B cell (primary cell): Measurements from ENCODE around the gene NTM. TPM values are rescaled to one million over a fixed set of nuclear protein-coding genes. Genes with fewer than 3 reads are reported as not detected.

Source experiments
- ATAC-seq: fragments of 200-7000 bp; cut with Tn5 transposase; one replicate; pipeline ENCODE4 v1.10.0; 2021; ENCODE audit warnings: low read depth, mild to moderate bottlenecking, moderate number of reproducible peaks, moderate library complexity
- CTCF ChIA-PET: fragments of 350-600 bp; sonication (Branson Sonifier 250); formaldehyde crosslinking; loops from one replicate; lab custom pipeline; 2021; ENCODE audit warnings: antibody characterized with exemption, inconsistent platforms; lab: Charles Lee
- POLR2A ChIA-PET: fragments of 350-600 bp; sonication (Branson Sonifier 250); formaldehyde crosslinking; loops from one replicate; lab custom pipeline; 2021; ENCODE audit warnings: antibody characterized with exemption; lab: Charles Lee
- DNase-seq: peaks from one replicate; pipeline ENCODE4 v3.0.0; 2013
- H2AFZ ChIP-seq: 2 replicates; pipeline ENCODE4 v1.6.1; 2012; ENCODE audit warnings: mild to moderate bottlenecking, low read depth, low read length; ENCODE audit not compliant: insufficient read depth, poor library complexity, severe bottlenecking
- H3K27ac ChIP-seq, 2 donors: 1 replicate in 1 of 2; 2 replicates in 1 of 2; pipeline ENCODE4 v1.5.1; 2012 to 2013; ENCODE audit warnings: low read length in 2 of 2, mild to moderate bottlenecking in 2 of 2, moderate library complexity in 1 of 2
- H3K27me3 ChIP-seq, 4 experiments: fragments of 200-600 bp in 1 of 4; sonication (generic) in 1 of 4; replicated peaks in 1 of 4; 1 replicate in 2 of 4; 2 replicates in 2 of 4; pipeline versions ENCODE4 v1.6.1 to v1.7.0; 2013 to 2016; ENCODE audit warnings: low read length in 3 of 4, mild to moderate bottlenecking in 2 of 4, mixed read lengths in 1 of 4, moderate library complexity in 1 of 4; ENCODE audit not compliant: insufficient read depth in 4 of 4, control insufficient read depth in 3 of 4; ENCODE audit errors: control extremely low read depth in 1 of 4
- H3K36me3 ChIP-seq, 2 experiments: replicated peaks in 1 of 2; 1 replicate in 1 of 2; 2 replicates in 1 of 2; pipeline versions ENCODE4 v1.6.1 to v1.7.1; 2013; ENCODE audit warnings: low read length in 1 of 2; ENCODE audit not compliant: insufficient read depth in 2 of 2, control insufficient read depth in 1 of 2; ENCODE audit errors: control extremely low read depth in 1 of 2, extremely low read depth in 1 of 2
- H3K4me1 ChIP-seq, 2 donors: fragments of 200-600 bp in 1 of 2; sonication (generic) in 1 of 2; 1 replicate in 1 of 2; 2 replicates in 1 of 2; pipeline versions ENCODE4 v1.5.1 to v1.6.1; 2013 to 2017; ENCODE audit warnings: low read length in 2 of 2; ENCODE audit not compliant: control insufficient read depth in 2 of 2, insufficient read depth in 2 of 2
- H3K4me2 ChIP-seq: replicated peaks from 2 replicates; pipeline ENCODE3; 2012; ENCODE audit warnings: mild to moderate bottlenecking, low read depth, low read length; ENCODE audit not compliant: poor library complexity, severe bottlenecking
- H3K4me3 ChIP-seq, 5 experiments: fragments of 200-600 bp in 1 of 5; sonication (generic) in 1 of 5; 1 replicate in 3 of 5; 2 replicates in 2 of 5; pipeline versions ENCODE4 v1.5.1 to v1.7.0; 2011 to 2016; ENCODE audit warnings: low read length in 4 of 5, mild to moderate bottlenecking in 4 of 5, low read depth in 2 of 5, control low read depth in 1 of 5, moderate library complexity in 1 of 5; ENCODE audit not compliant: insufficient read depth in 1 of 5; ENCODE audit errors: control extremely low read depth in 1 of 5, extremely low read depth in 1 of 5
- H3K79me2 ChIP-seq: fragments of 200-600 bp; sonication (generic); one replicate; pipeline ENCODE4 v1.6.0; 2016; ENCODE audit warnings: low read length; ENCODE audit not compliant: control insufficient read depth, insufficient read depth
- H3K9ac ChIP-seq: fragments of 200-600 bp; sonication (generic); 2 replicates; pipeline ENCODE4 v1.6.1; 2017; ENCODE audit warnings: mild to moderate bottlenecking, low read length, moderate library complexity
- H3K9me3 ChIP-seq, 3 donors: one replicate each; pipeline versions ENCODE4 v1.6.1 to v1.7.1; 2013; ENCODE audit warnings: low read length in 2 of 3; ENCODE audit not compliant: control insufficient read depth in 2 of 3, insufficient read depth in 1 of 3; ENCODE audit errors: control extremely low read depth in 1 of 3
- H4K20me1 ChIP-seq: 2 replicates; pipeline ENCODE4 v1.6.0; 2012; ENCODE audit warnings: mild to moderate bottlenecking, low read length; ENCODE audit not compliant: insufficient read depth, control insufficient read depth, poor library complexity, severe bottlenecking
- H3K27ac Mint-ChIP-seq: one replicate; pipeline ENCODE4 v1.8.0; 2021; ENCODE audit warnings: mixed read lengths
- H3K27me3 Mint-ChIP-seq: one replicate; pipeline ENCODE4 v1.8.0; 2021; ENCODE audit warnings: mixed read lengths
- H3K4me1 Mint-ChIP-seq: one replicate; pipeline ENCODE4 v1.8.0; 2021; ENCODE audit warnings: mixed read lengths
- H3K4me3 Mint-ChIP-seq: one replicate; pipeline ENCODE4 v1.8.0; 2021; ENCODE audit warnings: mixed read lengths
- H3K9me3 Mint-ChIP-seq: one replicate; pipeline ENCODE4 v1.8.0; 2022; ENCODE audit warnings: mixed read lengths; ENCODE audit not compliant: insufficient read depth
- EZH2 ChIP-seq: IDR thresholded peaks from 2 replicates; pipeline ENCODE4 v1.6.1; 2012; ENCODE audit warnings: borderline replicate concordance, low read depth, mild to moderate bottlenecking, moderate library complexity, low read length; ENCODE audit not compliant: insufficient read depth, poor library complexity, severe bottlenecking
- WGBS: methylation state at CpG from one replicate; pipeline ENCODE4 v1.1.5; 2013; ENCODE audit warnings: missing lambda C conversion rate; ENCODE audit not compliant: insufficient coverage; 5-methylcytosine and 5-hydroxymethylcytosine counted together
- intact Hi-C: fragments of 100-400 bp; cut with micrococcal nuclease; formaldehyde crosslinking; loops from one replicate; pipeline ENCODE4 v1.10.0; 2022
- polyA plus RNA-seq: library from polyadenylated mRNA; depleted of rRNA; stranded (reverse); fragments of >200 nt; gene quantifications from 2 replicates; pipeline ENCODE4 v1.2.3, GENCODE V29; 2012
- total RNA-seq, 2 donors: library from RNA; stranded (reverse); fragments of 120-200 nt in 1 of 2; gene quantifications; 1 replicate in 1 of 2; 2 replicates in 1 of 2; pipeline versions ENCODE4 v1.2.3 to v1.2.4, GENCODE V29; 2013 to 2022
- TF ChIP-seq, protein P1 (sequence below): fragments of 200-600 bp; IDR thresholded peaks from one replicate; pipeline ENCODE4 v1.8.0; 2022; ENCODE audit warnings: antibody characterized with exemption, mild to moderate bottlenecking

The NTM gene
- total and polyA plus RNA-seq, 2 donors (not counting 1 experiment from before 2014, with no cell fraction given) = not detected

DNA sequence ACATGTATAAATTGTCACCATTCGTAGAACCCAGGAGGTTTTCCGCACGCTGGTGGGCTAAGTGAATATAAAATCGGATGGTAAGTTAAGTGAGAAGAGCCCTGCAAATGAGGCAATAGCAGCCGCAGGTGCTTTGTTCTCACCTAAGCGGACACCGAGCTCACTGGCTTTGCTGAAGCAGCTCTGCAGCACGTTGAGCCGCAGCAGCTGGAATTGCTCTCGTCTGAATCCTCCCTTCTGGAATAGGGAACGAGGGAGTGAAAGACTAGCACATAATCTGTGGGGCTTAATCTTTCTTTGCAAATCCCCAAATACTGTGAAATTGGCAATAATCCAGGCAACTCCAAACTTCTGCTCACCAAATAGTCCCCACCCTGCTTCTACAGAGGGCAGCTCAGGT, 488.1 kb downstream of the NTM start:
- H3K27ac ChIP-seq = no peak overlapping the region
- WGBS = 93% methylated on average over 8 of the region's 11 CpGs
- no peaks in the 10 kb centered on the region for H3K36me3 ChIP-seq
- no peaks in the 10 kb centered on the region for H3K4me1 ChIP-seq
- H3K9ac ChIP-seq = no peak overlapping the region
- TF ChIP-seq EZH2 = no peak
- TF ChIP-seq, protein P1, sequence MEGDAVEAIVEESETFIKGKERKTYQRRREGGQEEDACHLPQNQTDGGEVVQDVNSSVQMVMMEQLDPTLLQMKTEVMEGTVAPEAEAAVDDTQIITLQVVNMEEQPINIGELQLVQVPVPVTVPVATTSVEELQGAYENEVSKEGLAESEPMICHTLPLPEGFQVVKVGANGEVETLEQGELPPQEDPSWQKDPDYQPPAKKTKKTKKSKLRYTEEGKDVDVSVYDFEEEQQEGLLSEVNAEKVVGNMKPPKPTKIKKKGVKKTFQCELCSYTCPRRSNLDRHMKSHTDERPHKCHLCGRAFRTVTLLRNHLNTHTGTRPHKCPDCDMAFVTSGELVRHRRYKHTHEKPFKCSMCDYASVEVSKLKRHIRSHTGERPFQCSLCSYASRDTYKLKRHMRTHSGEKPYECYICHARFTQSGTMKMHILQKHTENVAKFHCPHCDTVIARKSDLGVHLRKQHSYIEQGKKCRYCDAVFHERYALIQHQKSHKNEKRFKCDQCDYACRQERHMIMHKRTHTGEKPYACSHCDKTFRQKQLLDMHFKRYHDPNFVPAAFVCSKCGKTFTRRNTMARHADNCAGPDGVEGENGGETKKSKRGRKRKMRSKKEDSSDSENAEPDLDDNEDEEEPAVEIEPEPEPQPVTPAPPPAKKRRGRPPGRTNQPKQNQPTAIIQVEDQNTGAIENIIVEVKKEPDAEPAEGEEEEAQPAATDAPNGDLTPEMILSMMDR = no peak
- ChIA-PET CTCF (no interaction called here), POLR2A (no interaction called here)
- no peaks in the 10 kb centered on the region for H3K9me3 ChIP-seq
- H3K27me3 Mint-ChIP-seq = no peaks in the 10 kb centered on the region
- no peak for ATAC-seq
- no peak for DNase-seq
- H3K9me3 Mint-ChIP-seq = no peaks in the 10 kb centered on the region
- H2AFZ ChIP-seq = no peak overlapping the region
- no peak overlapping the region for H3K4me2 ChIP-seq
- no peak overlapping the region for H3K27ac Mint-ChIP-seq
- no peaks in the 10 kb centered on the region for H4K20me1 ChIP-seq
- H3K4me1 Mint-ChIP-seq = no peaks in the 10 kb centered on the region
- intact Hi-C loops = no loop called here
- no peak overlapping the region for H3K4me3 Mint-ChIP-seq
- no peaks in the 10 kb centered on the region for H3K27me3 ChIP-seq
- H3K4me3 ChIP-seq = no peak overlapping the region
- H3K79me2 ChIP-seq = no peaks in the 10 kb centered on the region

- H3K4me2 ChIP-seq = no peak overlapping the region
- WGBS = 17% methylated on average over 3 of the region's 8 CpGs
- H3K9me3 ChIP-seq = no peaks in the 10 kb centered on the region
- H3K27me3 Mint-ChIP-seq = no peaks in the 10 kb centered on the region
- no peaks in the 10 kb centered on the region for H3K4me1 Mint-ChIP-seq
- no peak overlapping the region for H3K27ac Mint-ChIP-seq
- no peak for DNase-seq
- H3K9me3 Mint-ChIP-seq = no peaks in the 10 kb centered on the region
- TF ChIP-seq, protein P1 = no peak
- no peak for TF ChIP-seq EZH2
- no peak overlapping the region for H3K9ac ChIP-seq
- no peaks in the 10 kb centered on the region for H3K36me3 ChIP-seq
- intact Hi-C loops = no loop called here
- H3K79me2 ChIP-seq = no peaks in the 10 kb centered on the region
- no peak overlapping the region for H3K4me3 ChIP-seq
- no peak overlapping the region for H3K27ac ChIP-seq
- no peak for ATAC-seq
- H3K4me3 Mint-ChIP-seq = no peak overlapping the region
- ChIA-PET CTCF (interaction anchor here (0.7 kb wide), 1 partner anchor 1876 kb away, joined by 3 read pairs; no protein-coding TSS in a partner anchor), POLR2A (no interaction called here)
- H3K4me1 ChIP-seq = no peaks in the 10 kb centered on the region
- H3K27me3 ChIP-seq = no peaks in the 10 kb centered on the region
- no peak overlapping the region for H2AFZ ChIP-seq
- H4K20me1 ChIP-seq = no peaks in the 10 kb centered on the region
These were observed 489.3 kb downstream of the NTM start for GRCh38 chr11:131859538-131860210.
